Measurements from ENCODE around the gene SYNPO.

The SYNPO gene

DNA sequence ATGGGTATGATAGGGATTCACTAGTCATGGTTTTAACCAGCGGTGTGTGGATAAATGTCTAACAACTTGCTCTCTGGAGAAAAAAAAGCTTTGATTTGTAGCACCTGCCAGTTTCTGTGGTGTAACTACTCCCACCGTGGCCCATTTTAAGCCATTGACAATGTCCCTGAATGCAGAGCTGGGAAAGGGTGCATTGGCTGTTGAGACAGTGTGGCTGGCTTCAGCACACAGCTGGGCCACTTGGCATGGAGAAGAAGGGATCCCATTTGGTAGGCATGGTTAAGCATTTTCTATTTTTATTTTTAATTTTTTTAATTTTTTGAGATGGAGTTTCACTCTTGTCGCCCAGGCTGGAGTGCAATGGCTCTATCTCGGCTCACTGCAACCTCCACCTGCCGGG, 31.5 kb upstream of the SYNPO start:
- DNase-seq, result no peak

DNA sequence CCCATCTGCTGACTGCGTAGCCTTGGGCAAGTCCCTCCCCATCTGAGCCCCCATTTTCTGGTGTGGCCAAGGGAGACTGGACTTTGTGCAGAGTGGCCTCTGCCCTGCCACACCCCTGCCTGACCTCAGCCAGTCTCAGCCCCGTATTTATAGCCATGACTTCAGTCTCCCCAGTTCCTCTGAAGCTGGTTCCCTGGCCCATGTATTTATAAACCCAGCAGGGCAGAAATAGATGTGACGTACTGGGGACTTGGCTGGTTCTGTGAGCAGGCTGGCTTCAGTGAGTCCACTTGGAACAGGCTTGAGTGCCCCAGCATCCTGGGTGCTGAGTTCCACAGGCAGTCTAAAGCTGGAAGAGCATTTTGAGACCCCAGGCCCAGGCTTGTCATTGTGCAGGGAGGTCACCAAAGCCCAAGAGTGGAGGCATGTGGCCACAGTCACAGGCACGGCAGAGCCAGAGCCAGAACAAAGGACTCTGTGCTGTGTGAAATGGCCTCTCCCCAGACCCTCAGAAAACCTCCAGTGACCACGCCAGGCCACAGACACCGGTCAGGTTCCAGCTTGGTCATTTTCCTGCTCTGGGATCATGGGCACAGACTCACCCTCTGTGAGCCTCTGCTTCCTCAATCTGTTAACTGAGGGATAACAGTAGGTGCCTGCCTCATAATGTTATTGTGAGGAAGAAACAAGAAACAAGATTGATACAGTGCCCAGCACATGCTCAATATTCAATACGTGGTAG, 30.4 kb upstream of the SYNPO start:
- no peak for DNase-seq

DNA sequence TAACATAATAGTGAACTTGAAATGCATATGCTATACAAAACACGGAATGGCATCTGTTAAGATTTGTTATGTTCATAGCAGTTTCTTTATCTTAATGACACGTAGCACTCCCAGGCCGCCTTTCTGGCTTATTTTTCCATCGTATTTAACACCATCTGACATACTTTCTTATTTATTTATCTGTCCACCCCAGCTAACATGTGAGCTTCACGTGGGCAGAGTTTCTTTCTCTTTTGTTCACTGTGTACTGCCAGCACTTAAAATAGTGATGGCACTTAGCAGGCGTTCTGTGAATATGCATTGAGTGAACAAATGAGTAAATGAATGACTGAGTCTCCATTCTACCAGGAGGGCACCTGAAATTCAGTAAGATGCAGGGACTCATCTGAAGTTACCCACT, 29.4 kb upstream of the SYNPO start:
- no peak for DNase-seq

DNA sequence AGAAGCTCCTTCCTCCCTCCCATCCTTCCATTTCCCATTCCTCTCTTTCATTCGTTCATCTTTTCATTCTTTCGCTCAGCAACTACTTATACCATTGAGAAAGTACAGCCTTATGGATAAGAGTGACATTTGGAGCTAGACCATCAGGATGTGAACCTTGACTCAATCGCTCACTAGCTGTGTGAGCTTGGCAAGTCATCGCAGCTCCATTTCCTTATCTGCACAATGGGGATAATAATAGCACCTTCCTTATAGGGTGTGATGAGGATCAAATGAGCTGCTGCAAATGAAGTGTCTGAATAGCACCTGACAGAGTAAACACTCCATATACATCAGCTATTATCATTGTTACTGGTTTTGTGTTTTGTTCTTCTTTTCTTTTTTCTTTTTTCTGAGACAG, 28.1 kb upstream of the SYNPO start:
- DNase-seq, result no peak

DNA sequence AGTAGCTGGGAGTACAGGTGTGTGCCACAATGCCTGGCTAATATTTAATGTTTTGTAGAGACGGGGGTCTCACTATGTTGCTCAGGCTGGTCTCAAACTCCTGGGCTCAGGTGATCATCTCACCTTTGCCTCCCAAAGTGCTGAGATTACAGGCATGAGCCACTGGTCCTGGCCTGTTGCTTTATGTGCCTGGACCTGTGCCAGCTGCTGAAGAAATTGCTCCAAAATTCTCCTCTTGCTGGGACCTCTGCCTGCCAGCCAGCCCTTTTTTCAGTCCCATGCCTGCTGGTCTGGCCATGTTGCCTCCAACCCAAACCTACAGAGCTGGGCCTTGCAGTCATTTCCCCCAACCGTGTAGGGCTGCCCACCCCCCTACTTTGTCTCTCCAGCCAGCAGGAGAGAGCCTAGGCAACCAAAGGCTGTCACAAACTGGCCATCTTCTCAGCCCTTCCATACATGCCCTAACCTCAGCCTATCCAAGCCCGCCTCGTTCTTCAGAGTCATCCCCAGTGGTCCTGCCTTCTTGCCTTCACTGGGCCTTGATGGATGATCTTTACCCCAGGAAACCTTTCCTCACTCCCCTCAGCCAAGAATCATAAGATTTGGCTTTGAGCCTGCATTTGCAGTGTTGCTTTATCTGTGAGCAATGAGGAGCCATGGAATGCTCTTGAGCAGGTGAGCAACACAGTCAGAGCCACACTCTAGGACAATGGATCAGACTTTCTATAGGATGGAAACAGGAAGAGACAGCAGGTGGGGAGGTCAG, 27.4 kb upstream of the SYNPO start:
- DNase-seq, result no peak

DNA sequence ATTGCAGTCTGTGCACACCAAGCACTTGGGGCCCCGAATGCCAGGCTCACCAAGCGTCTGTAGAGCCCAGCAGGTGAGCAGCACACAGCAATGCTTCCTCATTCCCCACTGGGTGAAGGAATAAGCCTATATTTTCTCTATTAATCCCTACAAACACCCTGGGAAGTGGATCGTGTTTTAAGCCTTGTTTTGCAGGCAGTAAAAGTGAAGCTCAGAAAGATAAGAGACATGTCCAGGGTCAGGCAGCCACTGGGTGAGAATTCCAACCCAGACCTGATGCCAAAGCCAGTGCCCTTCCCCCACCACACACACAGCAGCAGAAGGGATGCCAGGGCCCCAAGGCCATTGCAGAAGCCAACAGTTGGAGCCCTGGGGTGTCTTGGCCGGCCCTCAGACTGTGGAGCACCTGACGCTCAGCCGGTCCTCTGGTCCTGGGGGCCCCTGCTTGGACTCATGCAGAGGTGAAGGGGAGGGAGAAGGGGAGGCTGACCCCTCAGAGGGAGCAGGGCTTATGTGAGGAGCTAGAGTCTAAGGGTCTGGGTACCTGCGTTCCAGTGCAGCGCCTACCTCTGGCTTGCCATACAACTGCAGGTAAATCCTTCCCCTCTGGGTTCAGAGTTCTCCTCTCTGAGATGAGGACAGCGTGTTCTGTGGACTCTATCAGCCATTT, 26.3 kb upstream of the SYNPO start:
- no peak for DNase-seq

DNA sequence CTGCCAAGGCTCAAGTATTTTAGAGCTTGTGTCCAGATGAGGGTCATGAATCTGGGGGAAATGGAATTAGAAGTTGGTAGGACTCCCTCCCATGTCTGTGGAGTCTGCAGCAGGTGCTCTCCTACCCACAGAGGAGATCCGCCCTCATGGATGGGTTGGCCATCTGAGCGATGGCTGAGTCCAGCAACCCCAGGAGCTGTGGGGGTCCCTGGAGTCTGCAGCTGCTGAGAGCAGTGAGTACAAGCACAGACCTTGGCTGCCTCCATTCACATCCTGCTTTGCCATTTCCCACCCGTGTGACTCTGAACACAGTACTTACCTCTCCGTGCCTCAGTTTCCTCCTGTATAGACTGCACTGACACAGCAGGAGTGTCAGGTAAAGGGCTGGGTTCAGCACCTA, 25.8 kb upstream of the SYNPO start:
- no peak for DNase-seq

DNA sequence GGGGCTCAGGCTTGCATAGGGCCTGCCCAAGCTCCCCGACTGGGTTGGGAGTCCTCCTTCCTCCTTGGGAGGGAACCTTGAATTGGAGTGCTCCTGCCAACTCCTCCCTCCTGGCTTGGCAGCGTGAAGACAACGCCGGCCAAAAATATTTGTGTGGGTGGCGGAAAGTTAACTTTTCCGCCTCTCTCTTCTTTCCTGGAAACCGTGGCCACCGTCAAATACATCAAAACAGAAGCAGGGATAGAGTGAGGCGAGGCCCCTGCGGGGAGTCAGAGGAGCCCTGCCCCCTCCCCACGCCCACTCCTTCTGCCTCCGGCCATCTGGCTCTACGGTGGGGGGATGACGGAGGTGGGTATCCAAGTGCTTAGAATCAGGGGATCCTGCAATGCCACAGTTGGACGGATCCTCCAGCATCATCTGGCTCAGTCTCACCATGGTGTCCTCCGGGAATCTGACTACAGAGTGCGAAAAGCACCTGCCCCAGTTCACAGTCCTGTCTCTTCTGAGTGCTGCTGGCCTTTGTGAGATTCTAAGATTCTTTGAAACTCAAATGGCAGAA, 25.2 kb upstream of the SYNPO start:
- DNase-seq, result no peak

DNA sequence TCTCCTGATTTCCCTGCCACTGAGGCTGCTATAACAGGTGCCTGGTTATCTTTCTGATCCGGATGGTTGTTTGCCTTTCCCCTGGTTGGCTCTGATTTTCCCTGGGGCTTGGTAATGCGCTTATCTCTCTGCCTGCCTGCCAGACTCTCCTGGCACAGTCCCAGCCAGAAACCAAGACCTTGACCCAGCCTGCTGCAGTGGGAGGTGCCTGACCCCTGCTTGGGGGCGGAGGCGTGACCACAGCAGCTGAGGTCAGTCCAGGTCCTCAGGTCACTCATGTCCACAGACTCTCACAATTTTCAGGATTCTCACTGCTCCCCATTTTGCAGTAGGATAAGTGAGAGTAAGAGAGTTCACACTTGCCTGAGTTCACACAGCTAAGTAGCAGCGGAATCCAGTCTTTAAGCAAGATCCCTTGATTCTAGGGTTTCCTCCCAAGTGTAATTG, 24.4 kb upstream of the SYNPO start:
- no peak for DNase-seq

DNA sequence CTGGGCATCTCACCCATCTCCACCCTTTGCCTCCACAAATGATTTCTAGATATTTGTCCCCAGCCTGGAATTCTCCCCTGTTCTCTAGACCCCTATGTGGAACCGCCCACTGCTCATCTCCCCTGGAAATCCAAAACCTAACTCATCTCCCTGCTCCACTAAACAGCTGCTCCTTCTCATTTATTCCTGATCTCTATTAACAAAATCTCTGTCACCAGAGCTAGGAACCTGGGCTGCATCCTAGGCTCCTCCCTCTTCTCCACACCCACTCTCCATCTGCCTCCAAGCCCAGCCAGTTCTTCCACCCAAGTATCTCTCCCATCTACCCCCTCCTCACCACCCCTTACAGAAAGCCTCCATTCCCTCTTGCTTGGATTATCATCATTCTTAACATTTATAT, 24.0 kb upstream of the SYNPO start:
- no peak for DNase-seq

DNA sequence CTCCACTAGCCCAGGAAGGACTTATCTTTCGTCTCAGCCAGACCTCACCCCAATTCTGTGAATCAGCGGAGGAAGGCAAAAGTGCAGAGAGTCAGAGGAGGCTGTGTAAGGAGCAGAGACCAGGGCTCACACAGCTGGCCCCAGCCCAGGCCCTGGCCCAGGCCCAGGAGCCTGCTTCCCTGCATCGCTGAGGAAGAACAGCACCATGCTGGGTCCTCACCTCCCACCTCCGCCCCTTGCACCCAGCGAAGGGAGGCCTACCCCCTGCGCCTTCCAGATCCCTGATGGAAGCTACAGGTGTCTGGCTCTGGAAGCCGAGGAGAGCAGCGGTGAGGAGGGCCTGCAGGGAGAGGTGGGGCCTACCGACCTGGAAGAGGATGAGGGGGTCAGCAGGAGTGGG, 22.3 kb upstream of the SYNPO start:
- DNase-seq, result no peak

DNA sequence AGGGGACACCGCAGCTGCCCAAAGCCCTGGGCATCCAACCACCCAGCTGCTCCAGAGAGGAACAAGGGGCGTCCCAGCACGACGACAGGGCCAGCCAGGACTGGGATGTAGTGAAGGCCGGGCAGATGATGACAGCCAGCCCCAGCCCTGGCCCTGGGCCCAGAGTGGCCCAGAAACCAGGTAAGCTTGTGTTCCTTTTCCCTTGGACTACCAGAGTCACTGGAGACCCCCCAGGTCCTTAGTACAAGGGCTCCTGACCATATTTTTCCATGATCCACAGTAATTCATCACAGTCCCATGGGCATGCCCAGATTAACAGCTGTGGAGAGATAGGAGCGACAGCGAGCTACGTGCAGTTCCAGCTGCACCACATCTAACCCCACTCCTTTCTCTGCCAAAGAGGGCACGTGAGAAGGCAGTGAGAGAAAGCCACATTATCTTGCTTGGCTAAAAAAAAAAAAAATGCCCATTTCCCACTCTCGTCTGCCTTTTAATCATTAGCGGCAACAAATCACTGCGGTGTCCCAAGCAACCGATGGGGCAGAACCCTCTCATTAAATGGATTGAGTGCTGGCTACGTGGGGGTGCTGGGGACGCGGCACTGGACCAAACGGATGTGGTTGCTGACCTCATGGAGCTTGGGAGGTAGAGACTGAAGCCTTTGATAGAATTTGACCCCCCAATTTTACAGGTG, 21.7 kb upstream of the SYNPO start:
- DNase-seq, result no peak

DNA sequence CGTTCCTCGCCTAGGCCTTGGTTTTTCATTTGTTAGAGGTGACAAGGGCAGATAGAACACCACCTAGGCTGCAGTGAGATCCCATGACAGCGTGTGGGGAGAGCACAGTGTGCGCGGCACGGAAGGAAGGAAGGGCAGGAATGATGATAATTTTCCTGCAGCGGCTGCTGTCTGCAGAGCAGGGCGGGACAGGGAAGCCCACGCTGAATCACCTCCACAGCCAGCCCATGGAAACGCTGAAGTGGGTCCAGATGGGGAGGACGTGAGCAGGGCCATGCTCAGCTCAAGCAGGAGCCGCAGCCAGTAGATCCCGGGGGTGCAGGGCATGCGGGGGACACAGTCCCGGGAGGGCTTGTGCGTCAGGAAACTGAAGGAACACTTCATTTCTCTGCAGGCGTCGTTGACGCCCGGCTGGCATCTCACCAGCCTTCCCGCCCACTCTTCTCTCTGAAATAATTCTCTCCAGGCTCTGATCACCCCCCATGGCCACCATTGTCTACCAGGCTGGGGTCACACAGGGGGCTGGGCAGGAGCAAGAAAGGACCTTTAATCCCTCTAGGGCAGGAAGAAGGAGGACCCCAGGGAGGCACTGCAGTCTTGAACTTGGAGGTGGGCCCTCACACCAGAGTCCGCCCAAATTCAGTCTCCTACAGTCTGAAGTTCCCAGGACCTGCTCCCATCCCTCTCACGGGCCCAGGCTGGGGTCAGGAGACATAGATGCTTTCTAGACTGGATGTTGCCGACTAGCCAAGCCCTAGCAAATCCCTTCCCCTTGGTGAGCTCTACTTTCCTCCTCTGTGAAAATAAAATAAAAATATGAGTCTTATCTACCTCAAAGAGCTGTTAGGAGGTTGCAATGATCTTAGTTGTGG, 20.9 kb upstream of the SYNPO start:
- no peak for DNase-seq

DNA sequence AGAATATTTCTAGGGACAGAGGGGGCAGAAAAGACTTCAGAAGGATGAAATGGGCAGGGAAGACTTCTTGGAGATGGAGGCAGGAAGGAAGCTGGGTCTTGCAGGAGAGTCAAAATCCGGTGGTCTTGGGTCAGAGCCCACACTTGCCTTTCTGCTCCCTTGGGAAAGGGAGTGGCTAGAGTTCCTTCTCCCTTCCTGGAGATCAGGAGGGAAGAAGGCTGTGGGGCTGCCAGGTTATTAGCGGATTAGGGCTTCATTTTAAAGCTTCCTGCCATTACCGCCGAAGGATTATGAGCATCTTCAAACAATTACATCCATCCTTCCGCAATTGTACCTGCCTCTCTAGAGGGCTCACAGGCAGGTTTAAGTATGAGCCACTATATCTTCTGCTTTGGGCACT, 19.2 kb upstream of the SYNPO start:
- no peak for DNase-seq

DNA sequence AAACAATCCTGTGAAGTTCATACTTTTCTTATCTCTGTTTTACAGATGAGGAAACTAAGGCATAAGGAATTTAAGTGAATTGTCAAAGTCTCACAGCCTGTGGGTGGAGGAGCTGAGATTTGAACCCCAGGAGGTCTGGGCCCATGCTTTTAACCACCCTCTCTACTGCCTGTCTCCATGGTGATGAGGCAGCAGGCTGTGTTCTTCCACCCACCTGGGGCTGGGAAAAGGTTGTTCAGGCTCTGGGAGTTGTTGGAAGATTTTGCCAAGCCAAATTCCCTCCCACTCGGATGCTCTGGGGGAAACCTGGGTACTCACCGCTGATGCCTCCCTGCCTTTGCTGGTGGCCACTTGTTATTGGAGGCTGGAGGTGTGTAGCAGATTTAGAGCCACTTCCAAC, 18.3 kb upstream of the SYNPO start:
- DNase-seq, result no peak

DNA sequence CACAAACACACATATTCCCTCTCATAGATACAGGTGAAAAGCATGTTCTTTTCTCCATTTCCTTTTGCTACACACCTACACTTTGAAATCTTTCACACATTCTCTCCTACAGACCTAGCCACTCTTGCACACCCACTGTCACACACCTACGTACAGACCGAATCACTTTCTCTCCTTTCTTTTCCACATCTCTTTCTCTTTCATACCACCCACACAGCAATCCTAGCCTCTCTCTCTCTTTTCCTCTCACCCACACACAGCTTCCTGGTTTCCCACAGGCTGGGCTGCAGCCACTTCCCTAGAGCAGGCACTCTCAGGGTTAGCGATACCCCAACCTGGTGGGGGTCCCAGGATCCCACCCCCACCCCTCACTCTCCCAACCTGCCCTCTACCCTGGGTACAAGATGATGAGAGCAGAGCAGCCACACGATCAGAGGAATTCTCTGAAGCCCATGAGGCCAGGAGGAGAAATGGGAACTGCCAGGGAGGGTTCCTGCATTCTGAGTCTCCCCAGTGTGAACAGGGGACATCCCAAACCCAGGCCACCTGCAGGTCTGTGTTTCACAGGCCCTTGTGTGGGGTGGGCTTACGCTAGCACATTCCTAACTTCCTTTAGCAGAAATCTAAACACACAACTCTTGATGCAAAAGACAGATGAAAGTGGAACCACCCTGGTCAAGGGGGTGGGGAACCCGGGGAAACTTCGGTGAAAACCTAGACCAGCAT, 17.1 kb upstream of the SYNPO start:
- DNase-seq, result no peak

DNA sequence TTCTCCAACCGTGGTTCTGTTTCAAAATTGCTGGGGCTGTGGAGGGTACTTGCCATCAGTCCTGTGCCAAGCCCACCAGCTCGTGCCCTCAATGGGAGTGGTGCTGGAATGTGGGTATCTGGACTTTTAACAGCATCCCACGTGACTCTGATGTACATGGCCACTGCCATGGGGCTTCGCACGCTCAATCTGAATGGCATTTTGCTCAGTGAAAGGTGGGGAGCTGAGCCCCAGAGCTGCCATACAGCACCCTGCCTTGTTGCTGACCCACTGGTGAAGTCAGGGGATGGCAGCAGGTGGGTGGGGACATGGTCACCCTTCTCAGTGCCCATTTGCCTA, 16.6 kb upstream of the SYNPO start:
- no peak for DNase-seq

DNA sequence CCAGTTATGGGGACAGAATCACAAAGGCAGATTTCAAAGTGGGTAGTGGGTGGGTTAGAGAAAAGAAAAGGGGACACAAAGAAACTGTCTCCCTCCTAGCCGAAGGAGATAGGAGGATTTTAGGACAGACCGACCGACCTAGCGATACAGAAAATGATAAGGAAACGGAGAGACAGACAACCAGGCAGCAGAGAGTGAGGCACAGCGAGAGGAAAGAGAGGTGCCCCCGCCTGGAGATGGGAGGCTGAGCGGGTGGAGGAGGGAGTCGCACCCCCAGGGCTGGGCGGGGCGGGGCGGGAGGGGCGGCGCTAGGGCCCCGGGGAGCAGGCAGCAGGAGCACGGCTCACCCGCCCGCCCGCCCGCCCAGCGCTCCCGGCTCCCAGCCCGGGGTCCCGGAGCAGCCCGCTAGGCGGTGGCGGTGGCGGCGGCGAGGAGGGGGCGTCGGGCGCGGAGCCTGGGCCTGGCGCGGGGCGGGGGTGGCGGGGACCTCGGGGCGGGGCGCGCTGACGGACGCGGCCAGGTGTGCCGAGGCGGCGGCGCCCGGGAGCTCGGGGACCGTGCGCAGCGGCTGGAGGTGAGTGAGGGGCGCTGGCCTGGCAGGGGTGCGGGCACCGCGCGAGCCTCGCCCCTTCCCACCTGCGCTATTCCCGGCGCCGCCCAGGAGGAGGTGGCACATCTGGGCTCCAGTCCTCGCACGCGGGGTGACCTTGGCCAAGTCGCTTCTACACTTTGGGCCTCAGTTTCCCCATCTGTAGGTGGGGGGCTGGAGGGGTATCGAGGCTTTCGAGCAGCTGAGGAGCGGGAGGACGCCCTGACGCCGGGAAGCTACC, 15.9 kb upstream of the SYNPO start:
- no peak for DNase-seq

DNA sequence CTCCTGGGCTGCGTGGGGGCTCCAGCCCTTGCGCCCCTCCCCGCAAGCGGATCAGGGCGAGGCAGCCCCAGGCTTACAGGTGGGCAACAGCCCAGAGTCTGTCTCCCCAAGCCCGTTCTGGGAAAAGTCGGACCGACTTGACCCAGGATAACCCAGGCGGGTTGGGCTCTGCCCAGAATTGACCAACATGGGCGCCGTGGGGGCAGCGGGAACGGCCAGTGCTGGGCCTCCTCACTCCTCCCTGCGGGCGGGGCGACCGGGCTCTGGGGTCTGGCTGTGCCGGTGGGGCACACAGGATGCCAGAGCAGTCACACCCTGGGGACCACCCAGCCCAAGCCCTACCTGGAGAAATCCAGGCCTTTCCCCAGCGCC, 15.3 kb upstream of the SYNPO start:
- no peak for DNase-seq

All from SW 1271 (cell line).